ENCODE results near the gene DPP7. TPM values are rescaled to one million over a fixed set of nuclear protein-coding genes. Genes with fewer than 3 reads are reported as not detected.
"Not testable (repeated sequence)": the region's sequence is repeated elsewhere in the genome, so short reads cannot be mapped to it uniquely, and the experiment has no call there.

DPP7 gene
- total and polyA plus RNA-seq, 2 of the 8 experiments (the other 6 are each of a cell fraction or from before 2014, with no cell fraction given), result 21.2 to 26.8 TPM

- H2AK5ac ChIP-seq (ENCODE audit: low read depth, low read length); FAIRE-seq: not testable (repeated sequence)
- CTCF ChIA-PET (ENCODE audit: partially characterized antibody), result interaction anchor here (0.6 to 2.9 kb wide), 7 partner anchors 15 to 209 kb away, joined by 3 to 11 read pairs (median 4); partner anchors contain the start of genes CYSRT1 and RNF224
Observed at GRCh38 chr9:137121927-137122795, 7.6 kb upstream of the DPP7 start.

More at GRCh38 chr9:137121927-137122795, 7.6 kb upstream of the DPP7 start:
- H3K23ac ChIP-seq (ENCODE audit: insufficient read length); H3K4me1 ChIP-seq (replicated peaks in 1 of 4; ENCODE audit: control insufficient read depth in 3 of 4, insufficient read depth in 4 of 4, low read length in 3 of 4); H3K27me3 ChIP-seq (replicated peaks in 1 of 4; ENCODE audit: control insufficient read depth in 3 of 4, extremely low read depth in 1 of 4, insufficient read depth in 3 of 4, low read length in 3 of 4); H3K18ac ChIP-seq (ENCODE audit: extremely low read depth, low read length); POLR2A ChIA-PET (ENCODE audit: partially characterized antibody); H4K20me1 ChIP-seq (replicated peaks in 1 of 2; ENCODE audit: control insufficient read depth in 1 of 2, insufficient read depth in 2 of 2, low read length in 2 of 2); H3K9ac ChIP-seq (replicated peaks in 1 of 4; ENCODE audit: extremely low read depth in 1 of 4, low read depth in 3 of 4, low read length in 3 of 4); H3K4ac ChIP-seq (replicated peaks; ENCODE audit: insufficient read length, low read depth, low read length); DNase-seq (ENCODE audit: low read depth in 1 of 2, low spot score in 2 of 2); H3K23me2 ChIP-seq (ENCODE audit: low read depth, low read length); H3K14ac ChIP-seq (ENCODE audit: insufficient read length); H3K27ac ChIP-seq (ENCODE audit: low read depth, low read length); H4K91ac ChIP-seq (replicated peaks; ENCODE audit: insufficient read length, low read length); H3K4me2 ChIP-seq (ENCODE audit: insufficient read depth in 1 of 2, low read depth in 2 of 2, low read length in 2 of 2); H4K8ac ChIP-seq (ENCODE audit: extremely low read depth, insufficient read depth, low read length); H2BK12ac ChIP-seq (ENCODE audit: low read depth, low read length); H3K56ac ChIP-seq (replicated peaks; ENCODE audit: insufficient read length, low read depth, low read length); H2BK15ac ChIP-seq (ENCODE audit: low read length); H4K5ac ChIP-seq (ENCODE audit: insufficient read length, low read depth, low read length); H2AFZ ChIP-seq (ENCODE audit: low read length); H2BK5ac ChIP-seq (ENCODE audit: low read depth, low read length); H3K4me3 ChIP-seq (ENCODE audit: extremely low read depth in 1 of 4, insufficient read depth in 2 of 4, low read depth in 3 of 4, low read length in 4 of 4); H2BK120ac ChIP-seq (replicated peaks; ENCODE audit: low read depth, low read length); H3K36me3 ChIP-seq (ENCODE audit: control insufficient read depth in 2 of 4, insufficient read depth in 4 of 4, low read length in 3 of 4); H3K79me2 ChIP-seq (ENCODE audit: control insufficient read depth in 1 of 2, insufficient read depth in 2 of 2, low read length in 2 of 2); H3K79me1 ChIP-seq (ENCODE audit: low read depth, low read length); H3K9me3 ChIP-seq (ENCODE audit: insufficient read depth in 2 of 2, low read depth in 1 of 2, low read length in 1 of 2); H2BK20ac ChIP-seq (ENCODE audit: low read length): not testable (repeated sequence)
- 89% methylated on average over 19 of the region's 25 CpGs; no CpG with 5 or more reads in 1 of the 2 experiments for WGBS, 2 experiments (ENCODE audit: extremely low coverage in 1 of 2, insufficient coverage in 1 of 2, insufficient read length in 1 of 2, insufficient replicate concordance in 2 of 2, low coverage in 1 of 2, low lambda C conversion rate in 2 of 2, missing lambda C conversion rate in 1 of 2)
